Parathyroid adenoma (tissue), 2 donors: ENCODE measurements around the gene CAMK2G.

ENCODE experiments used
- H2AFZ ChIP-seq: fragments of 300-600 bp; sonication (generic); one replicate; pipeline ENCODE4 v1.7.0; 2017; ENCODE audit warnings: antibody characterized with exemption, mild to moderate bottlenecking
- H3K27ac ChIP-seq: fragments of 300-600 bp; sonication (generic); one replicate; pipeline ENCODE4 v1.7.0; 2017
- H3K27me3 ChIP-seq: fragments of 300-600 bp; sonication (generic); one replicate; pipeline ENCODE4 v1.7.0; 2017; ENCODE audit warnings: low read length; ENCODE audit not compliant: control insufficient read depth, insufficient read depth
- H3K36me3 ChIP-seq: fragments of 300-600 bp; sonication (generic); one replicate; pipeline ENCODE4 v1.7.0; 2017; ENCODE audit warnings: low read length; ENCODE audit not compliant: control insufficient read depth, insufficient read depth
- H3K4me1 ChIP-seq: fragments of 300-600 bp; sonication (generic); one replicate; pipeline ENCODE4 v1.7.0; 2017; ENCODE audit warnings: control low read depth
- H3K4me2 ChIP-seq: fragments of 300-600 bp; sonication (generic); one replicate; pipeline ENCODE4 v1.7.0; 2017; ENCODE audit warnings: low read length
- H3K4me3 ChIP-seq: fragments of 300-600 bp; sonication (generic); one replicate; pipeline ENCODE4 v1.7.0; 2017; ENCODE audit warnings: low read depth, low read length
- H3K79me2 ChIP-seq: fragments of 300-600 bp; sonication (generic); one replicate; pipeline ENCODE4 v1.7.0; 2017; ENCODE audit warnings: control low read depth
- H3K9ac ChIP-seq: fragments of 300-600 bp; sonication (generic); one replicate; pipeline ENCODE4 v1.7.0; 2017; ENCODE audit warnings: mild to moderate bottlenecking
- H3K9me3 ChIP-seq: fragments of 300-600 bp; sonication (generic); one replicate; pipeline ENCODE4 v1.7.0; 2017; ENCODE audit warnings: low read length; ENCODE audit not compliant: control insufficient read depth
- TF ChIP-seq, protein P1 (sequence below): fragments of 300-600 bp; sonication (generic); IDR thresholded peaks from one replicate; pipeline ENCODE4 v1.7.0; 2017; ENCODE audit warnings: antibody characterized with exemption, mild to moderate bottlenecking
- donor health status: primary hyperparathyroidism.

The CAMK2G gene

GRCh38 chr10:73816917-73817729 lies 57.2 kb downstream of the CAMK2G start:
- no peaks in the 10 kb centered on the region for H3K36me3 ChIP-seq
- no peak overlapping the region for H3K4me3 ChIP-seq
- TF ChIP-seq, protein P1, sequence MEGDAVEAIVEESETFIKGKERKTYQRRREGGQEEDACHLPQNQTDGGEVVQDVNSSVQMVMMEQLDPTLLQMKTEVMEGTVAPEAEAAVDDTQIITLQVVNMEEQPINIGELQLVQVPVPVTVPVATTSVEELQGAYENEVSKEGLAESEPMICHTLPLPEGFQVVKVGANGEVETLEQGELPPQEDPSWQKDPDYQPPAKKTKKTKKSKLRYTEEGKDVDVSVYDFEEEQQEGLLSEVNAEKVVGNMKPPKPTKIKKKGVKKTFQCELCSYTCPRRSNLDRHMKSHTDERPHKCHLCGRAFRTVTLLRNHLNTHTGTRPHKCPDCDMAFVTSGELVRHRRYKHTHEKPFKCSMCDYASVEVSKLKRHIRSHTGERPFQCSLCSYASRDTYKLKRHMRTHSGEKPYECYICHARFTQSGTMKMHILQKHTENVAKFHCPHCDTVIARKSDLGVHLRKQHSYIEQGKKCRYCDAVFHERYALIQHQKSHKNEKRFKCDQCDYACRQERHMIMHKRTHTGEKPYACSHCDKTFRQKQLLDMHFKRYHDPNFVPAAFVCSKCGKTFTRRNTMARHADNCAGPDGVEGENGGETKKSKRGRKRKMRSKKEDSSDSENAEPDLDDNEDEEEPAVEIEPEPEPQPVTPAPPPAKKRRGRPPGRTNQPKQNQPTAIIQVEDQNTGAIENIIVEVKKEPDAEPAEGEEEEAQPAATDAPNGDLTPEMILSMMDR: no peak
- no peak overlapping the region for H3K9ac ChIP-seq
- H2AFZ ChIP-seq: no peak overlapping the region
- H3K9me3 ChIP-seq: no peaks in the 10 kb centered on the region
- H3K27ac ChIP-seq: no peak overlapping the region
- H3K79me2 ChIP-seq: no peaks in the 10 kb centered on the region
- no peak overlapping the region for H3K4me2 ChIP-seq
- H3K4me1 ChIP-seq: no peaks in the 10 kb centered on the region
- no peaks in the 10 kb centered on the region for H3K27me3 ChIP-seq

- Histone ChIP-seq H3K27ac (no peak overlapping the region), H3K36me3 (no peaks in the 10 kb centered on the region), H3K9ac (no peak overlapping the region), H2AFZ (no peak overlapping the region), H3K4me3 (no peak overlapping the region), H3K79me2 (no peaks in the 10 kb centered on the region), H3K27me3 (no peaks in the 10 kb centered on the region), H3K9me3 (no peaks in the 10 kb centered on the region), H3K4me1 (no peaks in the 10 kb centered on the region), H3K4me2 (peak overlapping the region; percentile 18)
- TF ChIP-seq, protein P1: no peak
These were observed 58.7 kb downstream of the CAMK2G start for GRCh38 chr10:73815719-73816030.

DNA sequence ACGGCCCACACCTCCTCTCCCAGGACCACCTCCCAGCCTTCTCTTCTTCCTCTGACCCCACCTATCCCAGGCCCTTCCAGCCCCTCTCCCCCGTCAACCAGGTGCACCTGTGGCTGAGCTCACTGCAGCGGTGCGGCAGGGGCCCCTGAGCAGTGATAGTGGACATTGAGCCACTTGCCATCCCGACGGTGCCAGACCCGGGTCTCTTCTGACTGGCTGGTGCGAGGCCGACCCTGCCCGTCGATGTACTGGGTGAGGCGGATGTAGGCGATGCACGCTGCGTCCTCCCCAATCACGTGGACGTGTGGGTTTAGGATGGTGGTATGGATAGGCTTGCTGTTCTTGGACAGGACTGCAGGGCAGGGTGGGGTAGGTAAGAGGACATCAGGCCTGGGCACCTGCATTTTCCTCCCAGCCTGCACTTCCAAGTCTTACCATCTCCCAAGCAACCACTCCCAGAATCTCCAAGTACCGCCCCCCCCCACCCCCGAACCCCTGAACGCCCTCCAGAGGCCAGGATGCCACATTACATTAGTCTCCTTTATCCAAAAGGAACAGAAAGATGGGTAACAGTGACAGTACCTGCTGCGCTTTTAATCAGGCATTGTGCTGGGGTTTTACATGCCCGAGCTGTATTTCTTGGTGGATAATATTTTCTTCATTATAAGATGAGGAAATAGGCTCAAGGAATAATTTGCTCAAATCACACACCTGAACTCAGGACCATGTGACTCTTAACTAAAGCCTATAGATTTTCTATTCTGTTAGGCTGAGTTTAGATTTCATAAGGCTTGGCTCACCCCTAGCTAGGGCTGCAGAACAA lies 59.2 kb downstream of the CAMK2G start:
- Histone ChIP-seq H2AFZ (no peak overlapping the region), H3K79me2 (no peaks in the 10 kb centered on the region), H3K4me2 (no peak overlapping the region), H3K4me1 (no peaks in the 10 kb centered on the region), H3K9ac (no peak overlapping the region), H3K36me3 (no peaks in the 10 kb centered on the region), H3K4me3 (no peak overlapping the region), H3K27me3 (no peaks in the 10 kb centered on the region), H3K9me3 (no peaks in the 10 kb centered on the region), H3K27ac (no peak overlapping the region)
- TF ChIP-seq, protein P1: no peak

DNA sequence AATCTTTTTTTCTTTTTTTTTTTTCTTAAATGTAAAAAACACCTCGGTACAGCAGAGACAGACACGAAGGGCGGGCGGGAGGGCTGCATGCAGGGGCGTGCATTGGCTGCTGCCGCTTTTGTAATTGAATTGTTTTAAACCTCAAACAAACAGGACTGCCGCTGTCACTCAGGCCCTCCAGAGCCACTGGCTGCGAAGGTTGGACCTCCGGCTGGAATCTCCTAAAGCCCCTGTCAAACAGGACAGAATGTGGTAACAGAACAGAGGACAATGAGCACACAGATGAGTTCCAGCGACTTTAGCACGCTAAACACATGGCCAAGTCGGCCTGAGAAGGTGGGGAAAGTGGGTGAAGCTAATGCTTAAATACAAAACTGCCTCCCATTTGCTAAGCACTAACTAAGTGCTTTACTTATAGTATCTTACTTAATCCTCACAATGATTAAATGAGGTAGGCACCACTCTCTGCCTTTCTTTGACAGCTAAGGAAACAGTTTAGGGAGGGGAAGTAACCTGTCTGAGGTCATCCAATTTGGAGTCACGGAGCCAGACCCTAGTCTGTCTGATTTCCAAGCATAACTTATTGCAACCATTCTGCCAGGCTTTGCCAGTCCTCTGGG lies 60.0 kb downstream of the CAMK2G start:
- TF ChIP-seq, protein P1: no peak
- peaks cover 3% of the 10 kb centered on the region for H3K4me1 ChIP-seq
- no peak overlapping the region for H3K4me3 ChIP-seq
- no peak overlapping the region for H3K9ac ChIP-seq
- no peaks in the 10 kb centered on the region for H3K9me3 ChIP-seq
- H2AFZ ChIP-seq: no peak overlapping the region
- no peak overlapping the region for H3K27ac ChIP-seq
- H3K27me3 ChIP-seq: no peaks in the 10 kb centered on the region
- H3K79me2 ChIP-seq: no peaks in the 10 kb centered on the region
- no peak overlapping the region for H3K4me2 ChIP-seq
- no peaks in the 10 kb centered on the region for H3K36me3 ChIP-seq
